IPS-15b (cell line): Measurements from ENCODE around the gene ARHGEF19.

Experiments used
- H3K27me3 ChIP-seq: one replicate; pipeline ENCODE4 v1.6.1; 2013; ENCODE audit warnings: low read length; ENCODE audit not compliant: control insufficient read depth, insufficient read depth
- H3K36me3 ChIP-seq: one replicate; pipeline ENCODE4 v1.6.1; 2013; ENCODE audit warnings: low read length; ENCODE audit not compliant: control insufficient read depth, insufficient read depth
- H3K4me1 ChIP-seq: one replicate; pipeline ENCODE4 v1.6.1; 2013; ENCODE audit warnings: mild to moderate bottlenecking, low read length; ENCODE audit not compliant: control insufficient read depth, insufficient read depth
- H3K4me3 ChIP-seq: one replicate; pipeline ENCODE4 v1.5.1; 2013; ENCODE audit warnings: low read depth, low read length
- H3K9ac ChIP-seq: one replicate; pipeline ENCODE4 v1.6.1; 2013; ENCODE audit warnings: low read depth, mild to moderate bottlenecking, low read length
- H3K9me3 ChIP-seq: one replicate; pipeline ENCODE4 v1.6.1; 2013; ENCODE audit warnings: mild to moderate bottlenecking, low read length; ENCODE audit not compliant: control insufficient read depth, insufficient read depth

ARHGEF19 gene

GRCh38 chr1:16153096-16153998 lies 59.1 kb downstream of the ARHGEF19 start:
- H3K9ac ChIP-seq = no peak overlapping the region
- no peaks in the 10 kb centered on the region for H3K9me3 ChIP-seq
- peaks cover 16% of the 10 kb centered on the region for H3K27me3 ChIP-seq
- H3K4me1 ChIP-seq = peaks cover 23% of the 10 kb centered on the region
- peaks cover 17% of the 10 kb centered on the region for H3K36me3 ChIP-seq
- H3K4me3 ChIP-seq = peak overlapping the region; percentile 70

DNA sequence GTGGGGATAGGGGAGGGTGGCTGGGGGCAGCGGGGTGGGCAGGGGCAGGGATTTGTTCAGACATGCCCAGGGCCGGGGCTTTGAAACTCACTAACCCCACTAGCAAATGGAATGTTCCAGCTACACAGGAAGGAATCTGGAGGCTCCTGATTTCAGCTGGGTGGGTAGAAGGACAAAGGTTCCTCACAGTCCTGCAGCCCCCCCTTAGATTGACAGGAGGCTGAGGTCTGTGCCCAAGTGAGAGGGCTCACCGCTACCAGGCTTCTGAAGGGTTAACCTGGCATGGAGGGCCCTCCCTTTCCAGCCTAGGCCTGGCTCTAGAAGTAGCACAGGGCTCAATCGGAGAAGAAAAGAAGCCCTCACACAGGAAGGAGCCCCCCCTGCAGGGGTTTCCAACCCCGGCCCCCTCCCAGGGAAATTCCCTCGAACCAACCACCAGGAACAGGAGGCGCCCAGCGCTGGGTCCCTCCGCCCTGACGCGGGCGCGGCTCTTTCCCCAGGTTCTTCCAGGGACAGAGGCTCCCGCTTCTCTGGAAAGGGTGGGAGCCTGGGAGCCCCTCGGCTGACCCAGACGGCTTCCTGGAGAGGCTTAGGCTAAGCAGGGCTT lies 59.9 kb downstream of the ARHGEF19 start:
- Histone ChIP-seq H3K9me3 (no peaks in the 10 kb centered on the region), H3K9ac (peak overlapping the region; percentile 60), H3K4me3 (peak overlapping the region; percentile 19), H3K4me1 (peaks cover 23% of the 10 kb centered on the region), H3K36me3 (peaks cover 21% of the 10 kb centered on the region), H3K27me3 (peaks cover 13% of the 10 kb centered on the region)

DNA sequence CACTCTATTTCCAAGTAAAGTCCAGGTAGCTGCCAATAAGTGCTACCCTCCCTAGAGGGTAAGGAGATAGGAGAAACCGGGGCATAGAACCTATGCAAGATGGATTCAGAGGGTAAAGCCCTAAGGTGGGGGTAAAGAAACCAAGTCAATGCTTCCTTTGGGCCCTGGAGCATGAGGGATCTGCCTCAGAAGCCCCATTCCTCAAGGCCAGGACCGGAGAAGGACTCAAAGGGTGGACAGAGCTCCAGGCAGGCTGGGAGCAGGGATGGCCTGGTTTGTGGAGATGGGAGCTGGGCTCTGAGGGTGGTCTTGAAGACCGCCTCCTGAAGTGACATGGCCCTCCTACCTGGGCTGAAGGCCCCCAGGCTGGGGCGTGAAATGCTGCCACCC lies 60.5 kb downstream of the ARHGEF19 start:
- H3K4me3 ChIP-seq = no peak overlapping the region
- H3K36me3 ChIP-seq = peaks cover 21% of the 10 kb centered on the region
- H3K27me3 ChIP-seq = peaks cover 9% of the 10 kb centered on the region
- H3K9ac ChIP-seq = no peak overlapping the region
- no peaks in the 10 kb centered on the region for H3K9me3 ChIP-seq
- peaks cover 25% of the 10 kb centered on the region for H3K4me1 ChIP-seq

DNA sequence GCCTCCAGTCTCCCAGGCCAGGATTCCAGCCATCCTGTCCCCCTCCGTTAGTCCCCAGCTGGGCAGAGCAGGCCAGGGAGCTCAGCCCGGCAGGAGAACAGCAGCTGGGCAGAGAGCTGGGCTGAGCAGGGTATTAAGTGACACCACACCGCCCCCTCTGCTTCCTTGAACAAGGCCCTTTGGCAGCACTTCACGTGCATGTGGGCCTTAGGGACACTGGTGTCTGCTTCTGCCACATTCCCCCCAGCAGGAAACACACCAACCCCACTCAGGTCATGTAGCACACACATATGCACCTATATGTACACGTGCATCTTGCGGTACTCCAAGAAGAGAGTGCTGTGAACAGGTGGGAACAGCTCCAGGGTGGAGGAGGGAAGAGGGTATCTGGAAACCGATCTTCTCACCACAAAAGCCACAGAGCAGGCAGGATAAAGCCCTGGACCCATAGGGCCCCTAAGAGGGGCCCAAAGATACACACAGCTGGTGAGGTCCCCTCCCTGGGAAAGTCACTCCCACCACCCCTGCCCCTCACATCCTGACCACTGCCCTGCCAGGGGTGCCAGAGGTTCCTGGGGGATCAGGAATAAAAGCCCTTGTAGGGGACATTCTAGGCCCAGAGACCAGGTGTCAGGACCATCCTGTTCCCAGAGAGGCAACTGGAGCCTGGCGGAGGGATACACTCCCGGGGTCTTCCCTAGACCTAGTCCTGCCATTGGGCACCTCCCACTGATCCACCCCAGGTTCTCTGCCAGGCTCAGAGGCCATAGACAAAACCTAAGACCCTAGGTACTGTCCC lies 61.1 kb downstream of the ARHGEF19 start:
- H3K4me1 ChIP-seq = peaks cover 29% of the 10 kb centered on the region
- peaks cover 21% of the 10 kb centered on the region for H3K36me3 ChIP-seq

GRCh38 chr1:16150508-16150907 lies 61.9 kb downstream of the ARHGEF19 start:
- Histone ChIP-seq H3K27me3 (no peaks in the 10 kb centered on the region), H3K9me3 (no peaks in the 10 kb centered on the region), H3K36me3 (peaks cover 21% of the 10 kb centered on the region), H3K4me3 (no peak overlapping the region), H3K4me1 (peaks cover 30% of the 10 kb centered on the region), H3K9ac (no peak overlapping the region)

More for the DNA sequence above, 61.1 kb downstream of the ARHGEF19 start:
- no peak overlapping the region for H3K9ac ChIP-seq
- no peak overlapping the region for H3K4me3 ChIP-seq
- H3K9me3 ChIP-seq = no peaks in the 10 kb centered on the region
- H3K27me3 ChIP-seq = peaks cover 3% of the 10 kb centered on the region

DNA sequence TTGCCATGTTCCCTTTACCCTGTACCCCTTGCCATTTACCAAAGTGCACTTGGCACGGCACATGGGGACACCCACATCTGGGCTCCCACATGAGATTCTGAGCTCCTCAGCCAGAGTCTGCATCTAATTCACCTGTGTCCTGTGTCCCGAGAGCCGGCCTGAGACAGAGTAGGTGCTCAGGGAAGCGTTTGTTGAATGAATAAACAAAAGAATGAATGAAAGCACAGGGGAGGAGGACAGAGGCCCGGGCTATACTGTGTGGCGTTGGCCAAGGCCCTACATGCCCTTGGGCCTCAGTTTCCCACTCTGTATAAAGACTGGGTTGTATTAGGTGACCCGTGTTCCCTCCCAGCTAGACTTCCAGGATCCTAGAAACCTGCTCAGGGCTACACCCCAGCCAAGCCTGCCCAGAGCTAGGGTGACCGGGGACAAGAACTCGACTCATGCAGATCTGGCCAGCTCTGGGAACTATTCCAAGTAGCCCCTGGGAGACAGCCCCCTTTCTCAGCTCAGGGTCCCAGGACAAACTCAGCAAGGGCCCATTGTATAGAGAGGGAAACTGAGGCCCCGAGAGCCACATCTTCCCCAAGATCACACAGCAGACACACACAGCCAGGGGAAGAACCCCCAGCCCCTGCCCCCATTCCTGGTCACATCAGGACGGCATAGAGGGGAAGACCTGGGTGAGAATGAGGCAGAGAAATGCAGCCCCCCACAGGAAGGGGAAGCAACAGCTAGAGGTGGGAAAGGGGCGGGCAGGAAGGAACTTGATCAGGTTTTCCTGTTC lies 62.6 kb downstream of the ARHGEF19 start:
- H3K36me3 ChIP-seq = peaks cover 22% of the 10 kb centered on the region
- H3K4me3 ChIP-seq = no peak overlapping the region
- no peaks in the 10 kb centered on the region for H3K27me3 ChIP-seq
- H3K4me1 ChIP-seq = peaks cover 33% of the 10 kb centered on the region
- H3K9ac ChIP-seq = no peak overlapping the region
- H3K9me3 ChIP-seq = no peaks in the 10 kb centered on the region

- H3K4me3 ChIP-seq = no peak overlapping the region
- peaks cover 36% of the 10 kb centered on the region for H3K4me1 ChIP-seq
- no peak overlapping the region for H3K9ac ChIP-seq
- H3K9me3 ChIP-seq = no peaks in the 10 kb centered on the region
- H3K36me3 ChIP-seq = peaks cover 29% of the 10 kb centered on the region
- H3K27me3 ChIP-seq = no peaks in the 10 kb centered on the region
These were observed 63.3 kb downstream of the ARHGEF19 start for GRCh38 chr1:16149146-16149545.

GRCh38 chr1:16148329-16149092 lies 63.9 kb downstream of the ARHGEF19 start:
- Histone ChIP-seq H3K27me3 (no peaks in the 10 kb centered on the region), H3K36me3 (peaks cover 32% of the 10 kb centered on the region), H3K4me1 (peaks cover 30% of the 10 kb centered on the region), H3K9ac (no peak overlapping the region), H3K9me3 (no peaks in the 10 kb centered on the region), H3K4me3 (no peak overlapping the region)
